GM12801 (cell line): ENCODE measurements around the gene NTN1.

Source experiments
- TF ChIP-seq, protein P1 (sequence below): IDR thresholded peaks from one replicate; pipeline ENCODE4 v1.5.1; 2011; ENCODE audit warnings: control low read depth; ENCODE audit not compliant: insufficient read length; ENCODE audit errors: extremely low read depth

NTN1 gene

DNA sequence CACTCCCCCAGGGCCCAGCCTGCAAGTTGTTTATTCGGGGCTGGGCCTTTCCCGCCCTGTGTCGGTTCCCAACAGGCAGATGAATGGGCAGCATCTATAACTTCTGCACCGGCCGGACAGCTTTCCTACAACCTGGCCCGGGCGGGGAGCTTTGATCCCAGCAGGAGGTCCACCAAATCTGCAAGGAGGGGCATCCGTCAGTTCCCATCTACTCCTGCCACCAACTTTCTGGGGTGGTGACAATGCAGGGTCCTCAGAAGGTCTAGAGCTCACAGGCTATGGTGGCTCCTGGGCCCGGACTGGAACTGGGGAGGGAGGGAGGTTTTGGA lies 211.9 kb downstream of the NTN1 start:
- TF ChIP-seq, protein P1, sequence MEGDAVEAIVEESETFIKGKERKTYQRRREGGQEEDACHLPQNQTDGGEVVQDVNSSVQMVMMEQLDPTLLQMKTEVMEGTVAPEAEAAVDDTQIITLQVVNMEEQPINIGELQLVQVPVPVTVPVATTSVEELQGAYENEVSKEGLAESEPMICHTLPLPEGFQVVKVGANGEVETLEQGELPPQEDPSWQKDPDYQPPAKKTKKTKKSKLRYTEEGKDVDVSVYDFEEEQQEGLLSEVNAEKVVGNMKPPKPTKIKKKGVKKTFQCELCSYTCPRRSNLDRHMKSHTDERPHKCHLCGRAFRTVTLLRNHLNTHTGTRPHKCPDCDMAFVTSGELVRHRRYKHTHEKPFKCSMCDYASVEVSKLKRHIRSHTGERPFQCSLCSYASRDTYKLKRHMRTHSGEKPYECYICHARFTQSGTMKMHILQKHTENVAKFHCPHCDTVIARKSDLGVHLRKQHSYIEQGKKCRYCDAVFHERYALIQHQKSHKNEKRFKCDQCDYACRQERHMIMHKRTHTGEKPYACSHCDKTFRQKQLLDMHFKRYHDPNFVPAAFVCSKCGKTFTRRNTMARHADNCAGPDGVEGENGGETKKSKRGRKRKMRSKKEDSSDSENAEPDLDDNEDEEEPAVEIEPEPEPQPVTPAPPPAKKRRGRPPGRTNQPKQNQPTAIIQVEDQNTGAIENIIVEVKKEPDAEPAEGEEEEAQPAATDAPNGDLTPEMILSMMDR, result no peak

DNA sequence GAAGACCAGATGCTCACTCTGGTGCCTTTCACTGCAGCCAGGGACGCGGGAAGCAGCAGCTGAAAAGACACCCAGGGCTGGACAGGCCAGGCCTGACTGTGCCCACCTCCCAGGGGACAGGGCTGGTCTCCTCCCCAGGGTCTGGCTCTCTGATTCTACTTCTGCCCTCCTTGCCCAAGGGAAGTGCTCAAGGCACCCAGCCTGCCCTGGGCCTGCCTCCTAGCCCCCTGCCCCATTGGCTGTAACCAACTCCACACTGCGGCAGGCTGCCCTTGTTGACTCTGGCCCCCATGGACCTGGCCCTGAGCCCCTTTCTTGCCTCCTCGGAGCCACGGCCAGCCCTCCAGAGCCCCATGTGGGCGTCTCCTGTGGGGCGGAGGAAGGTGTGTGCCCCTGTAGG lies 212.5 kb downstream of the NTN1 start:
- TF ChIP-seq, protein P1, result no peak

DNA sequence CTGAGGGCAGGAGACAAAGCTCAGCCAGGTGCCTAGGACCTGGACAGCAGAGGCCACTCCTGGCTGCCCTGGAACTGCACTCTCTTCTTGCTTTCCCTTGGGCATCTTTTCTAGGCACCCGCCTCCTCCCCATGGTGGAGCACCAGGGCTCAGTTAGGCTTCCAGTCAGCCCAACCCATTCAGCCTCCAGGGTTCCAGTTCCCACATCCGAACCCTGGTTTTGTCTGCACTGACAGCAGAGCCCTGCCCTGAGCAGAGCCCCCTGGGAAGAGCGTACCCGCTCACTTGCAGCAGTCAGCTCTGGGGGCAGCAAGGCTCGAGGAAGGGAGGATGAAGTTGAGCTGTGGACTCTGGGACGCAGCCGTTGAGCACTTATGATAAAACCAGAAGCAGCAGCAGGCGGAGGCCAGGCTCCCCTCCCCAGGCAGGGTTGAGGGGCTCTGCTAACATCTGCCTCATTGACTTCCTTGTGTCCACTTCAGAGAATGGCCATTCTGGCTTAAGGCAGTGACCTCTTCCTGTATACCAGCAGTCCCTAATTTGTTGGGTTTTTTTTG lies 213.2 kb downstream of the NTN1 start:
- TF ChIP-seq, protein P1, result no peak

DNA sequence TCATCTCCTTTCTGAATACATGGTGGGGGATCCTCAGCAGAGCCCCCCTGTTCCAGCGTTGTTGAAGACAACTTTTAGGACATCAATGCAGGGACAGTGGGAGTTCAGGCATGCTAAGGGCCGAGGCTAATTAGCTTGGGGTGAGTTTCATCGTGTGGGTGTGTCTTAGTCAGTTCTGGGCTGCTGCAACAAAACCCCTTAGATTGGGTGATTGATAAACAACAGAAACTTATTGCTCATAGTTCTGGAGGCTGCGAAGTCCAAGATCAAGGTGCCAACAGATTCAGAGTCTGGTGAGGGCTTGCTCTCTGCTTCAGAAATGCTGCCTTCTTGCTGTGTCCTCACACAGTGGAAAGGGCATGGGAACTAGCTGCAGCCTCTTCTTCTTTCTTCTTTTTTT lies 214.0 kb downstream of the NTN1 start:
- TF ChIP-seq, protein P1, result no peak

DNA sequence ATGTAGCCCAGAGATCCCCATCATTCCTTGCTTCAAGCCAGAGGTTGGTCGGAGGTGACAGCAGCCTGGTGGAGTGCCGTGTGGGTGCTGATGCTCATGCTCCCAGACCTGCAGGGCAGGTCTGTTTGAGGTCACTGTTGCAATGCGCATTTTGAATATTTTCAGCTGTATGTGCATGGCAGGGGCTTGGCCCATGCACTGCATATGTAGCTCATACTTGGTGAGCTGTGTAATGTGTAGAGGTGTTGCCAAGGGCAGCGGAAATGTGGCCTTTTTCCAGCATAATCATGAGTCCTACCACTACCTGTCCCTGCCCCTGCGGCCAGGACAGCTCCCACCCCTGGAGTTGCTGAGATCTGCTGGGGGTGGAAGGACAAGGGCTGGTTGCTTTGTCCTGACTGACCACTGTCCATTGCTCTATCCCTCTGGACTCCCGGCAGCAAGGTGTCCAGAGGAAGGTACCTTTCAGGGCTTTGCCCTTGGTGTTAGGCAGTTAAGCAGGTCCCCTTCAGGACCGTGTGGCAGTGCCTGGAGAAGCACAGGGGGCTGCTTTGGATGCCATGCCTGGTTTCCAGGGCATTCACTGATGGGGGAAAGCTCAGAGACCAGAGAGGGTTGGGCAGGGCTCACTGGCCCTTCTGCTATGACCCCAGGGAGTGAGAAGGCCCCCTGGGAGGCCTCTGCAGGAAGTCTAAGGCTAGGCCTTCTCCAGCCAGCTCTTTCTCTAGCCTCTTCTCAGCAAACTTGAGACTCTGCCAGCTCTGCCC lies 215.2 kb downstream of the NTN1 start:
- TF ChIP-seq, protein P1, result no peak

DNA sequence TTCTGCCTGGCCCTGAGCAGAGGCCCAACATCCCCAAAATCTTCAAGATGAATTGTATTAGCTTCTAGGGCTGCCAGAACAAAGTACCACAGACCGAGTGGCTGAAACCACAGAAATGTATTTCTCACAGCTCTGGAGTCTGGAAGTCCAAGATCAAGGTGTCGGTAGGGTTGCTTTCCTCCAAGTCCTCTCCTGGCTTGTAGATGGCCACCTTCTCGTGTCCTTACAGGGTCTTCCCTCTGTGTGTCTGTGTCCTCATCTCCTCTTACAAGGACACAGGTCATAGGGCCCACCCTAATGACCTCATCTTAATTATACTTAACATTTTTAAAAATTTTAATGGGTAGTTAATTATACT lies 215.7 kb downstream of the NTN1 start:
- TF ChIP-seq, protein P1, result no peak

DNA sequence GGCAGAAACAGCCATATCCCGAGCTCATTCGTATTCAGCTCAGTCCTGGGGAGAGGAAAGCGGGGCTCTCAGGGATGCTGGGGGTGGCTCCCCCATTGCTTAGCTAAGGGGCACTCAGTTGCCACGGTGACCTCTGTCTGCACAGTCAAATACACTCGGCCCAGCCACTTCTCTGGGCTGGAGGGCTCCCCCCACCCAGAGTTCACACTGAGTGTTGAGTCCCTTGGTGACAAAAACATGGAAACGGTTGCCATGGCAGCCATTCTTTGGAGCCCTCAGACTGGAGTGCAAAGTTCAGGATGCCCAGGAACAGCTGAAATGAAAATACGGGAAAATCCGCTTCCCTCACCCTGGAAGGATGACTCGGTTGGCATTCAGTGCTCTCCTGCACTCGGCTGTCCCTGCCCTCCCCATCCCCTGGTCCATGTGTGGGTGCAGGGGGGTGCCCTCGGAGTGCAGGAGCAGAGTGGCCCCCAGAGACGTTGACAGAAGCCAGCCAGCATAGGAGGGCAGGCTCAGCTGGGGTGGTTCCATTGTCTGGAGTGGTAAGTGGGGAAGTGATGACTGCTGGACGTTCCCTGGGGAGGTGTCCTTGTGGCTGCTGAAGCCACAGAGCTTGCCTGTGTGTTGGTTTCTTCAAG lies 216.5 kb downstream of the NTN1 start:
- TF ChIP-seq, protein P1, result no peak
